ENCODE data around the gene NOXA1.

NOXA1 gene

DNA sequence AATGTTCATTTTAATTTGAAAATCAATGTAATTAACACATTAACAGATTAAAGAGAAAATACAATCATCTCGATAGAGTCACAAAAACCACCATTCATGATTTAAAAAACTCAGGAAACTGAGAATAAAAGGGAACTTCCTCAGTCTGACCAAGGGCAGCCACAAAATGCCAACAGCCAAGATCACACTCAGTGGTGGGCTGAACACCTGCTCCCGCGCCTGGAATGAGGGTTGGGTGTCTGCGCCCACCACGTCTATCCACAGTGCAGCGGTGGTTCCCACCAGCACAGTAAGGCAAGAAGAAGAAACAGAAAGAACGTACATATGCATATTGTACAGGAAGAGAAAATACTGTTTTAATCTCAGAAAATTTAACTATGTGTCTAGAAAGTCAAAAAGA is 47.6 kb downstream of the NOXA1 start:
- Mint-ChIP-seq H3K4me3 (no peak overlapping the region), H3K27ac (no peak overlapping the region), H3K27me3 (peaks cover 38% of the 10 kb centered on the region), H3K36me3 (peaks cover 6% of the 10 kb centered on the region), H3K4me1 (peaks cover 5% of the 10 kb centered on the region), H3K9me3 (peaks cover 22% of the 10 kb centered on the region)
- CTCF ChIA-PET = no interaction called here
- DNase-seq = no peak

DNA sequence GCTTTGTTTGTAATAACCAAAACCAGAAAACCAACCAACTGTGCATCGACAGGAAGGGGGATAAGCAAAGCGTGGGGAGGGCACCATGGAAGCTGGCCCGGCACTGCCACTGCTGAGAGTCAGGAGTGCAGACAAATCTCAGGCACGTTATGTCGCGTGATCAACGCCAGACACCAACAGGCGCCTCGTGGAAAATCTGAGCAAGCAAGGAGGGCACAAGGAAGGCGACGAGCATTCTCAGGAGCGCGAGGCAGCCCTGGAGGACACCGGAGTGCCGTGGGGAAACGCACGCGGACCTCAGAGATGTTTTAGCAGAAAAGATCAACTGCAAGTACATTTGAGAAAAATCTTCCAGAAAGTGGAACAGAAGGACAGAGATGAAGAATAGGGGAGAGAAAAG is 51.1 kb downstream of the NOXA1 start:
- no peak overlapping the region for H3K4me3 Mint-ChIP-seq
- CTCF ChIA-PET = no interaction called here
- H3K36me3 Mint-ChIP-seq = peaks cover 10% of the 10 kb centered on the region
- H3K27me3 Mint-ChIP-seq = peaks cover 13% of the 10 kb centered on the region
- H3K27ac Mint-ChIP-seq = no peak overlapping the region
- H3K9me3 Mint-ChIP-seq = peaks cover 30% of the 10 kb centered on the region
- DNase-seq = no peak
- H3K4me1 Mint-ChIP-seq = peaks cover 5% of the 10 kb centered on the region

DNA sequence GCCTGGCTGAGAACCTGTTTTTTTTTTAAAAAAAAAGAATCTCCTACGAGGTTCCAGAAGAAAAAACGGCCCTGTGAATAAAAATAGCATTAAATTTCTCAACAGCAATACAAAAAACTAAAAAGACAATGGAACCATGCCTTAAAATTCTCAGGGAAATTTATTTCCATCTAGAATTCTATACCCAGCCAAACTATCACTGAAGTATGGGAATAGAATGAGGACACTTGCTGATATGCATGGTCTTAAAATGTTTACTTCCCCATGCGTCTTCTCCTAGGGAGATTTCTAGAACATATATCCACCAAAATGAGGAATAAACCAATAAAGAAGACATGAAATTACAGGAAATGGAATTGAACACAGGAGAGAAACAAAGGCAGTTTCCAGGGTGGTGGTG is 52.5 kb downstream of the NOXA1 start:
- no peak overlapping the region for H3K4me3 Mint-ChIP-seq
- DNase-seq = no peak
- H3K36me3 Mint-ChIP-seq = peaks cover 10% of the 10 kb centered on the region

DNA sequence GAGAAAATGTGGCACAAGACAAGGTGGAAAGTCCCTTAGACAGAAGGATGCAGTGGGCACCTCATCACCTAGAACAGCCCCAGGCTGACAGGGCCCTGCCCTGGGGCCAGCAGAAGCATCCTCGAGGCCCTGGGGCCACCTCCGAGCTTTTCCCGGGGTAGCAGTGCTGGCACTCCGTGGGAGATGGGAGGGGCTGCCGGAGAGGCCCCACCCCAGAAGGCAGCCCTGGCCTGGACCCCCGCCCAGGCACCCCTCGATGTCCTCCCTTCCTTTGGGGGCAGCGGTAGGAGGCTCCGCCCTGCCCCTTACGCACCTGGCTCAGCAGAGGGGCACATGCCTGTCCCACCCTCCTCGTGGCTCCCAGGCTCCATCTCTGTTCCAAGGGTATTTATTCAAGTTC is 53.7 kb downstream of the NOXA1 start:
- Mint-ChIP-seq H3K27ac (no peak overlapping the region), H3K9me3 (peaks cover 30% of the 10 kb centered on the region), H3K4me1 (peaks cover 5% of the 10 kb centered on the region), H3K4me3 (no peak overlapping the region), H3K36me3 (peaks cover 10% of the 10 kb centered on the region), H3K27me3 (no peaks in the 10 kb centered on the region)
- CTCF ChIA-PET = no interaction called here
- no peak for DNase-seq

More for the DNA sequence above, 52.5 kb downstream of the NOXA1 start:
- CTCF ChIA-PET = no interaction called here
- Mint-ChIP-seq H3K27me3 (peaks cover 4% of the 10 kb centered on the region), H3K4me1 (peaks cover 2% of the 10 kb centered on the region), H3K27ac (no peak overlapping the region), H3K9me3 (peaks cover 30% of the 10 kb centered on the region)

GRCh38 chr9:137477778-137478612 is 54.8 kb downstream of the NOXA1 start:
- no peak overlapping the region for H3K4me3 Mint-ChIP-seq
- DNase-seq = no peak
- peaks cover 10% of the 10 kb centered on the region for H3K36me3 Mint-ChIP-seq
- no peak overlapping the region for H3K27ac Mint-ChIP-seq
- CTCF ChIA-PET = no interaction called here
- H3K4me1 Mint-ChIP-seq = peaks cover 10% of the 10 kb centered on the region
- peaks cover 26% of the 10 kb centered on the region for H3K9me3 Mint-ChIP-seq
- no peaks in the 10 kb centered on the region for H3K27me3 Mint-ChIP-seq

GRCh38 chr9:137478613-137478961 is 55.4 kb downstream of the NOXA1 start:
- Mint-ChIP-seq H3K27me3 (no peaks in the 10 kb centered on the region), H3K27ac (no peak overlapping the region), H3K36me3 (peaks cover 8% of the 10 kb centered on the region), H3K4me3 (no peak overlapping the region), H3K9me3 (peaks cover 21% of the 10 kb centered on the region), H3K4me1 (peaks cover 10% of the 10 kb centered on the region)
- CTCF ChIA-PET = no interaction called here
- DNase-seq = no peak

DNA sequence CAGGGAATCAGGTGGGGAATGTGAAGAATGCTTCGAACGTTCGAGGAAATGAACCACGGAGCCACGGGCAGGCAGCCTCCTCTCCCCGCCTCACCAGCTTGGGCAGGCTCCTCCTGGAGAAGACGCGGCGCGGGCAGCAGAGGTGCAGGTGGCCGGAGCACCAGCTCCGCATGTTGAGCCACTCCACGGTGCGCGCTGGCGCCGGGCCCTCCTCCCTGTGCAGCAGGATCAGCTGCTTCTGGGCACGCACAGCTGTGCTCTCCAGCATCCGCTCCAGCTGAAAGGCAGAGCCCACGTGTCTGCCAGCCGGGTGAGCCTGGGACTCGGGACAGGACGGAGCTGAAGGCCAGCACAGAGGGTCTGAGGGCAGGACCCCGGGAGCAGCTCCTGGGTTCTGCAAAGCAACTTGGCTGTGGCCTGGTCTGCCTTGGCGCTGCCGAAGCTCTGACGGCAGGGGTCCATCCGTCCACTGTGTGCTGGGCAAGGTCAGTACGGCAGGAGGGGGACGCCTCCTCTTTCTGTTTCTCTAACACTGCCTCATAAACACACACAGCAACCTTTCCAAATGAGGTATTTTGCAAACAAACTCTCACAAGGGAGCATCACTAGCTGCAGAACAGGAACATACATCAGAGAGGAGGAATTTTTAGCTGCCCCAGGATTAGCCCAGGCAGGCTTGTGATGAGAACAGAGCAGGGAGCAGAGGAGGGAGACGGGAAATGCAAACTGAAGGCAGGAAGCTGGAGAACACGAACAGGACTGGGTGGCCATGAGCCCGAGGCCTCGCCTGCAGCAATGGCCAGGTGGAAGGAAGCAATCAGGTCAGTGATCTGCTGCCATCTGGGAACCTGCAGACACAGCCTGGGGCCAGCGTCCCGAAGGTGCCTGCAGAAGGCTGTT is 56.0 kb downstream of the NOXA1 start:
- Mint-ChIP-seq H3K27ac (no peak overlapping the region), H3K36me3 (peaks cover 6% of the 10 kb centered on the region), H3K9me3 (peaks cover 16% of the 10 kb centered on the region), H3K4me1 (peaks cover 10% of the 10 kb centered on the region), H3K4me3 (no peak overlapping the region), H3K27me3 (no peaks in the 10 kb centered on the region)
- DNase-seq = no peak
- CTCF ChIA-PET = no interaction called here

- Mint-ChIP-seq H3K4me3 (no peak overlapping the region), H3K4me1 (peaks cover 10% of the 10 kb centered on the region), H3K36me3 (peaks cover 3% of the 10 kb centered on the region), H3K9me3 (peaks cover 11% of the 10 kb centered on the region), H3K27me3 (no peaks in the 10 kb centered on the region), H3K27ac (no peak overlapping the region)
- CTCF ChIA-PET = interaction anchor here (0.5 kb wide), 1 partner anchor 35 kb away, joined by 3 read pairs; no protein-coding TSS in a partner anchor
- DNase-seq = no peak
Observed at GRCh38 chr9:137479892-137480685, 56.9 kb downstream of the NOXA1 start.

DNA sequence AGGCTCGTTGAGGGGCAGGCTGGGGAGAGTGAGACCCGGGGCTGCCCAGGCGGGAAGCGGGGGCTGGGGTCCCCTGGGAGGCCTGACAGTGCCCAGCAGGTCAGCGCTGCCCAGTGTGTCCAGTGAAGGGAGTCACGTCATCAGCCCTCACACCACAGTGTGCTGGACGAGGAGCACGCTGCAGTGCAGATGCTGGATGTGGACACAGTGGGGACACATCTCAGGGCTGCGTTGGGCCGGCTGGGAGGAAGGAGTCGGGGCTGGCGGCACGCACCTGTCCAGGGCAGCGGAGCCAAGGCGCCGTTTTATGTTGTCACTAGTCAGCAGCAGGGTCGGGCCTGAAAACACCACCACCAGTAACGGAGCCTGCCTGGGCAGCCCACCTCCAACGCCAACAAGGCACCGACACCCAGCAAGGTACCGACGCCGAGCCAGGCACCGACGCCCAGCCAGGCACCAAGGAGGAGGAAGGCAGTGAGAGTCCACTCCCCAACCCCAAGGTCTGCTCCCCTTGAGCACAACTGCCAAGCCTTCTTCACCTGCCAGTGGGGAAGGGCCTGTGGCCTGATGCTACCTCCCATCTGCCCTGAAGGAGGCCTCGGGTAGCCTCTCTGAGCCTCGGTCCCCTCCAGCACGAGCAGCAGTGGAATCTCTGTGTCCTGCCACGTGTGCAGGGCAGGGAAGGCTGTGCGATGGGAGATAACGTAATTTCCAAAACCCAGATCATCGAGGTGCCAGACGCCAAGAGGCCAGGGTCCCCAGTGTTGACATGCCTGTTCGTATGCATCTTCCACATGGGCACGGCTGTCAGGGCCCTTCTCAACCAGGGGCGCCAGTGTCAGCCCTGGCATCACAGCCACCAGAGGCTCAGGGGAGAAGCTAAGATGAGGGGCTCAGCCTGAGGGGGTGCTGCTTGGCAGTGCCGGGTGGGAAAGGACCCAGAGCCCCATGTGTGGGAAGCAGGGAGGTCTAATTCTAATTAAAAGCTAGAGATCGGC is 57.8 kb downstream of the NOXA1 start:
- DNase-seq = no peak
- H3K27ac Mint-ChIP-seq = no peak overlapping the region
- no peak overlapping the region for H3K4me3 Mint-ChIP-seq
- peaks cover 2% of the 10 kb centered on the region for H3K36me3 Mint-ChIP-seq
- CTCF ChIA-PET = no interaction called here
- H3K4me1 Mint-ChIP-seq = peaks cover 10% of the 10 kb centered on the region
- H3K9me3 Mint-ChIP-seq = peaks cover 6% of the 10 kb centered on the region
- H3K27me3 Mint-ChIP-seq = no peaks in the 10 kb centered on the region

DNA sequence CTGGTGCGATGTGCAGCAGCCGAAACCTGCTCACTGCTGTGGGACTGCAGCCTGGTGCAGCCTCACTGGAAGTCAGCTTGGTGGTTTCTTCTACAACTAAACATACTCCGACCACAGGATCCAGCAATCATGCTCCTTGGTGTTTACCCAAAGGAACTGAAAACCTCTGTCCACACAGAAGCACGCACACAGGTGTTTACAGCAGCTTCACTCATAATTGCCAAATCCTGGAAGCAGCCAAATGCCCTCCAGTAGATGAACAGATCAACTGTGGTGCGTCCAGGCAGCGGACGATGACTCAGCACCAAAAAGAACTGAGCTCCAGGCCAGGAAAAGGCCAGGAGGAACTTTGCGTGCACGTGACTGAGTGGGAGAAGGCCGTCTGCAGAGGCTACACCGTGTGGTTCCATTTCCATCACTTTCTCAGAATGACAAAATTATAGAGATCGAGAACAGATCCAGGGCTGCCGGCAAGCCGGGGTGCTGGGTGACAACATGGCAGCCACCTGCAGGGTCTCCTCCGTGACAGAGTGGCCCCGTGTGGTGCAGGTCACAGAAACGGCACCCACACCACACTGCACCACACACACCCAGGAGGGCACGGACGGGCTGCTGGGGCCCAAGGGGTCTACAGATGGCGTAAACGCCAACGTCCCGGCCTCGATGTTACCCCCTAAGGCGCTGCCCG is 59.0 kb downstream of the NOXA1 start:
- Mint-ChIP-seq H3K4me1 (peaks cover 10% of the 10 kb centered on the region), H3K27me3 (no peaks in the 10 kb centered on the region), H3K9me3 (no peaks in the 10 kb centered on the region), H3K27ac (no peak overlapping the region), H3K36me3 (no peaks in the 10 kb centered on the region), H3K4me3 (no peak overlapping the region)
- CTCF ChIA-PET = interaction anchor here (0.8 kb wide), 1 partner anchor 38 kb away, joined by 3 read pairs; no protein-coding TSS in a partner anchor
- no peak for DNase-seq
